GM23248 (cell line): ENCODE measurements around the gene RHCE.
"Not testable (repeated sequence)": the region's sequence is repeated elsewhere in the genome, so short reads cannot be mapped to it uniquely, and the experiment has no call there.

ENCODE experiments used
- EZH2 ChIP-seq: fragments of 200-600 bp; sonication (generic); IDR thresholded peaks from 2 replicates; pipeline ENCODE4 v1.6.1; 2018; ENCODE audit warnings: antibody characterized with exemption, mild to moderate bottlenecking; ENCODE audit not compliant: insufficient read depth, poor library complexity, severe bottlenecking
- EZH2phosphoT487 ChIP-seq: fragments of 200-600 bp; sonication (generic); IDR thresholded peaks from 2 replicates; pipeline ENCODE4 v1.6.1; 2018; ENCODE audit warnings: antibody characterized with exemption, moderate library complexity, mild to moderate bottlenecking, low read depth; ENCODE audit not compliant: insufficient read depth

- TF ChIP-seq EZH2phosphoT487, EZH2: not testable (repeated sequence)
Observed at GRCh38 chr1:25402947-25403803, 17.4 kb downstream of the RHCE start.
